GM10248 (cell line): ENCODE results near the gene NQO2.

Experiments used
- CTCF ChIA-PET: fragments of 300-600 bp; sonication (Branson Sonifier 250); formaldehyde crosslinking; extraction: SDS; loops from one replicate; lab custom pipeline; 2021; ENCODE audit warnings: antibody characterized with exemption; lab: Yijun Ruan, JAX
- POLR2A ChIA-PET: fragments of 350-650 bp; sonication (Branson Sonifier 250); formaldehyde crosslinking; extraction: SDS; loops from one replicate; lab custom pipeline; 2020; ENCODE audit warnings: antibody characterized with exemption; lab: Yijun Ruan, JAX
- DNase-seq: peaks from one replicate; pipeline ENCODE4 v3.0.0; 2012; ENCODE audit errors: extremely low spot score
- CTCF ChIP-seq: IDR thresholded peaks from 2 replicates; pipeline ENCODE4 v1.5.1; 2012; ENCODE audit warnings: mild to moderate bottlenecking, low read depth; ENCODE audit errors: extremely low read depth, missing control alignments, control extremely low read depth

NQO2 gene

GRCh38 chr6:3068329-3069214 lies 68.9 kb downstream of the NQO2 start, which contains the start of gene RIPK1:
TSS of gene RIPK1 (plus strand) at chr6:3068494. CDS start at chr6:3076824, 8,330 bp downstream.
- peak; percentile 97 for DNase-seq
- POLR2A ChIA-PET = no interaction called here
- TF ChIP-seq CTCF = peak; percentile 56
- CTCF ChIA-PET = interaction anchor here (0.8 to 2.8 kb wide), 9 partner anchors 9 to 1067 kb away, joined by 3 to 8 read pairs (median 4); partner anchors contain the start of genes ECI2 and NQO2
